ENCODE measurements around the gene EGLN1.

The EGLN1 gene

DNA sequence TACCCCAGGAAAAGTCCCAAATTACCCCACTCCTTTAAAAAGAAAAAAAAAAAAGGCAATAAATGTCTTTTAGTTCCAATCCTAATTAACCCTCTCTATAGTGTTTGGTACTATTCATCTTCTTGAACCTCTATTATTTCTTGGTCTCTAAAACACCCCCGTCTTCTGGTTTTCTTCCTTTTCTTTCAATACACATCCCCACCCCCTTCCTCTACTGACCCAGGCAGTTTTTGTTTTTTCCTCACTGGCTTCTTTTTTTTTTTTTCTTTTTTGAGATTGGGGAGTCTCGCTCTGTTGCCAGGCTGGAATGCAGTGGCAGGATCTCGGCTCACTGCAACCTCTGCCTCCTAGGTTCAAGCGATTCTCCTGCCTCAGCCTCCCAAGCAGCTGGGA is 26.1 kb downstream of the EGLN1 start:
- DNase-seq: no peak

DNA sequence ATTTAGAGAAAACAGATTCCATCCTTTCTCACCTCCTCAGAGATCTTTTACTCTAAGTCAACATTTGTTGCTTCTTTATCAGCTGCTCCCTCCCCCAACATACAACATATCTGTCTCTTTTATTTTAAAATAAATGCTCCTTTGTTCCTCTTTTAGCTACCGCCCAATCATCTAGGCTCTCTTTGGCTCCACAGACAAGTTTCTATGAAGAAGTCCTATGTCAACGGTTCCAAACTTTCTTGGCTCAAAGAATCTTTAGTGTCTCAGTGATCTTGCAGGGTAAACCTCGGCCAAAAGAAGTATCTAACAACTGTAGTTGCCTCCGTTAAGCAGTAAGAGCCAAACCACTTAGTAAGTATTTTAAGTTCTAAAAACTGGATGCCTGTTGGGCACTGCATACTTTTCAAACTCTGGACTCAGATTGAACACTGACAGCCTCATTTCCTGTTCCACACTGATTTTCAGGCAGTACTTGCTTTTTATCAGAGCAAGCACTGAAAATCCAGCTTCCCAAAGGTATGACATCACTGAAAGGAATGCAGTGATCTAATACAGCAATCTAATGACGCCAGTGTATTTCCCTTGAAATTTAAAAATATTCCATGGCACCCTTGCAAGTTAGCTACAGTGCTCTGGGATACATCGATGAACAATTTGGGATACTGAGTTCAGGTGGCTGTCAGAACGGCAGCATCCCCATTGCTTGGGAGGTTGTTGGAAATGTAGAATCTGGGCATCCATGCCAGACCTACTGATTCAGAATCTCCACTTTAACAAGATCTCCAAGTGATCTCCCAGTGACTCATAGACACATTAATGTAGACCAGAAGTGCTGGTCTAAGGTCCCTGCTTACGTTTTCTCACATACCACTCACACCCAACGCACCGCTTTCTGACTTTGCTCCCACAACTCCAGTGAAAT is 26.8 kb downstream of the EGLN1 start:
- DNase-seq: no peak

DNA sequence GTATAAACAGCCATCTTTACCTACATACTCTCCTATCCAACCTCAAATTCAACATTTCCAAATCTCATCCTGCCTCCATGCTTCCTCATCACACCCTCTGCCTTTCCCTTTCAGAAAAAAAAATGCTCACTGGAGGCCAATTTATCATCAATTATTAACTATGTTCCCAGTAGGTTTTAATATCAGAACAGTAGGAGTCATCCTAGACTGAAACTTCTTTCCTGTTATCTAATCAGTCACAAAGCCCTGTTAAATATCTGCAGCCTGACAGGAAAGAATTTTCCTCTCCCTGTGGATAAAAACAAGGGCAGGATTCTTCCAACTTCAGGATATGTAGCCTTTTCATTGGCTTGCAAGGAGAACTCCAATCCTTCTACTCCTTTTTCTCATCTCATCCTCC is 28.4 kb downstream of the EGLN1 start:
- no peak for DNase-seq

DNA sequence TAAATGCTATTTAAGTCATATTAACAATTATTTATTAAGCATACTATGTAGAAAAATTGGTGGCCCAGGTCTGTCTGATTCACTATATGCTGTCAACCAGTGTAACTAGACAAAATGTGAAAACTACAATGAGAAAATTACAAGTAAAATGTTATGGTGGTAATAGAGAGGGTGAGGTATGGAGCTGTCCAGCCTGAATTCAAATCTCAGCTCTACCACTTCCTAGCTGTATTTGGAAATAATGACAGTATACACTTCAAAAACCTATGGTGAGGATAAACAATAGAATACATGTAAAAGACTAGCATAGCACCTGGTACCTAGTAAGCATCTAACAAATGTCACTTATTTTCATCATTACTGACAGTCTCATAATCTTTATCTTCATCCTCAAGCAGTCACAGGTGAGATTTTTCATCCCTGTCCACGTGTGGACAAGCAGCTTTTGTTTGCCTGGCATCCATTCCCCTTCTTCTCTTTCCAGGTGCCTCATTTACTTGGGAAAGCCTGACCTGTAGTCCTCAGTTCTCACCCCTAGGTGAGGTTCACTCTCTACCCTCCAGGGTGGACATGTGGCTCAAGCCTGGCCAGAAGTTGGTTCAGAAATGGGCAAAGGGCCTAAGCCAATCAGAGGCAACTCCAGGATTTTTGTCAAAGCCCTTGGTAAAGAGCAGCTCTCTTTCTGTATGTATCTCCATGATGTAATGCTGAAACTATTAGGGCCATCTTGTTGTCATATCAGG is 29.5 kb downstream of the EGLN1 start:
- DNase-seq: no peak

DNA sequence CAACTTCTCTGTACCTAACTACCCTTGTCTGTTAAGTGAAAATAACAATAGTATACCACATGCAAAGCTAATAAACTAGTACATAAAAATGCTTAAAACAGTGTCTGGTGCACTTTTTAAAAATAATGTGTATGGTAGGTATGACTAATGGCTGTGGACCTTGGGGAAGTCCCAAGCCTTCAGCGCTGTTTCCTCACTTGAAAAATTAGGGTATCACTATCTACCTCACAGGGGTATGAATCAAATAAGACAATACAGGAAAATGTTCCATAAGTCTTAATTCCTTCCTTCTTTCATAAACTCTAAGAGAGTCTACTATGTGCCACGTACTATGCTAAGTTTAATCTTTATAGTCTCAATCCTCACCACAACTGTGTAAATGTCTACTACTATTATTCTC is 32.0 kb downstream of the EGLN1 start:
- DNase-seq: no peak

DNA sequence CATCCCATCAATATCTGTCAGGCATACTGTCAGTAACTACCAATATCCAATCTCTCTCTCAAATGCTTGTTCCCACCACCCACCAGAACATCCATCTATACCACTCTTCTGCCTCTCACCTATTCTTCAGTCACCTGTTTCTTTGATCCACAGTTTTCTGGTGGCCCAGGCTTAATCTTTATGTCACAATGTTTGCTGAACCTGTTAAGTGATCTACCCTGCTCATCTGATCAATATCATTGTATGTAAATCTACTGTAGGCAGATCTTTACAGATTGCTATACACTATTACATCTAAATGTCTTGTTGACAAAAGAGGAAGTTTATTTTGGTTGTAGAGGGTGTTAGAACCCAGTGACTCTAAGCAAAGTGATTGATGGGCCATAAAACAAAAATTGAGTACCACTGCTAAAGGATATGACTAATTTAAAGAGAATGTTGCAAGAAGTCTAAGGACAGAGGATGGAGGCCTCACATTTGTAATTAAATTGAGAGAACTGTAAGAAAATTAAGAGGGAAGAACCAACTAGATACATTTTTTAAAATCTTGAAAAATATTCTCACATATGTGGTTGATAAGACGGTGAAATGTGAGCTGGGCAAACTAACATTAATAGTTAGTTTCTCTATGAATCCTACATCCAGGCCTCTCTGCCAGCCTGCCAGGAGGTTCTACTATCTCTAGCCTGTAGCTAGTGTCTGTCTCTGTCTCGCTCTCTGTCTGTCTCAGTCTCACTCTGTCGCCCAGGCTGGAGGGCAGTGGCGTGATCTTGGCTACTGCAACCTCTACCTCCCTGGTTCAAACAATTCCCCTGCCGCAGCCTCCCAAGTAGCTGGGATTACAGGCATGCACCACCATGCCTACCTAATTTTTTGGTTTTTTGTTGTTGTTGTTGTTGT is 34.1 kb downstream of the EGLN1 start:
- no peak for DNase-seq

DNA sequence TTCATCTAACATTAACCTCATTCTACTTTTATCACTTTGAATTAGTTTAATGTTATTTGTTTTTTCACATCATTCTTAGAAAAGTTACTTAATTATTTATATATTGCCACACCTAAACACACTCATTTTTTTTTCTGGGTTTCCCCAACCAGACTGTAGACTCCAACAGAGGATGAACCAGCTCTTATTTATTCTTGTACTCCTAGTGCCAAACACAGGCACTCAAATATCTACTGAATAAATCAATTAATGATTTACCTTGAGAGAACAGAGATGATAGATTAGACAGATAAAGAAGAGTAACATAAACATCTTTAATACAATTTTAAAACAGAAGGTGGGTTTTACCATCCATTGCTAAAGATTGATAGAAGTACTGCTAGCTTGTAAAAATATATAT is 35.6 kb downstream of the EGLN1 start:
- no peak for DNase-seq

DNA sequence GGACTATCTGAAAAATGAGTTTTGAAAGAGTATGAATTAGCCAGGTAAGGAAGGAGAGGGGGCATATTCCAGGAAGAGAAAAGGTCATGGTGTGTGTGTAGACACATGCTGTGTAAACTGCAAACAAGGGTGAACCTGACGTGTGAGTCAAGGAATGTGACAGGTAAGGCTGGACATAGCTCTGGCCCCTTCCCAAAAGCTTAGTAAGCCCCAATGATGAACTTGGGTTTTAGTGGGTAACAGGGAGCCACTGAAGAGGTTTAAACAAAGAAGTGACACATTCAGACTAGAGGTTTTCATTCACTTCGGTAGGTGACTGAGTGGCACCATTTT is 36.7 kb downstream of the EGLN1 start:
- DNase-seq: no peak

DNA sequence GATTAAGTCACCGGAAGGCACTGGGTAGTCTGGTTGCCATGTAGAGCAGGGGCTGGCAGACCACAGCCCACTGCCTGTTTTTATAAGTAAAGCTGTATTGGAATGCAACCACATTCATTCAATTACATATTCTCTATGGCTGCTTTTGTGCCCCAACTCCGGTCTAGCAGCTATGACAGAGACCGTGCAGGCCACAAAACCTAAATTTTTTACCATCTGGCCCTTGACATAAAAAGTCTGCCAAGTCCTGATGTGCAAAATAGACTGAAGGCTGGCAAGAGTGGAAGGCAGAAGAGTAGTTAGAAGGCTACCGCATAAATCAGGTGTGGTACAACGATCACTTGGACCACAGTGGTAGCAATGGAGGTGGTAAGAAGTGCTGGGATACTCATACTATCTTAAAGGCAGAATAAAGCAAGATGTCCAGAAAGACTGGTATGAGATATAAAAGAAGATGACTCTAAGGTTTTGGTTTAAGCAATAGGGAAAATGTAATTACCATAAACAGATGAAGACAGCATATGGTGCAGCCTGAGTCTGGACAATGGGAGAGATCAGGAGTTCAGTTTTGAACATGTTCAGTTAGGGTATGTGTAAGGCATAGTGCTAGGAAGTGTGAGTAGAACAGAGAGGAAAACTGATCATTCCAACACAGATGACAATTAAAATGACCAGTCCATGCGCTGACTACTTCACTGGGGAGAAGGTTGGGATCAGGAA is 37.2 kb downstream of the EGLN1 start:
- no peak for DNase-seq

DNA sequence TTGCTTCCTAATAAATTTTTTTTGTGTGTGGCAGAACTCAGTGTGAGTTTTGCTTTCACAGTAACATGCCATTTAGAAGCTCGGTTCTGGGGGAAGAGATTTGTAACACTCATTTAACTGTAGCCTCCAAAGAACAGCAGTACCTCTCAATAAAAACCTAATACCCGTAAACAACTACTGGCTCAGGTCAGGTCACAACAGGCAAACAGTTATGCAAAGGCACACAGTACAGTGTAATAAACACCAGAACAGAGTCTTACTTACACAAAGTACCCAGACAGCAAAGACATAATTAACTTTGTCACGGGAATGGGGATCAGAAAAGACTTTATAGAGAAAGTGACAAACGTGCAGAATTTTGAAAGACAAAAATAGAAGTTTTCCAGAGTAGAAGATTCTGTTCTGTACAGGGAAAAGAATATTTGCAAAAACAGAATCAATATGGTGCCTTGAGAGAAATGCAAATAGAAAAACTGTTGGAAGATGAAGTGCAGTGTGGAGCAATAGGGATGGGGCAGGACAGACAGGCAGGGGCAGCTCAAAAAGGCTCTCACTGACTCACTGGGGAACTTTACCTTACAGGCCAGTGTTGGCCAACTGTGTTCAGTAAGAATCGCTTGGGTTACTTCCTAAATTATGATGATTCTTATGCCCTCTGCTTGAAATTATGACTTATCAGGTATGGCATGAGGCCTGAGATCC is 38.8 kb downstream of the EGLN1 start:
- no peak for DNase-seq

DNA sequence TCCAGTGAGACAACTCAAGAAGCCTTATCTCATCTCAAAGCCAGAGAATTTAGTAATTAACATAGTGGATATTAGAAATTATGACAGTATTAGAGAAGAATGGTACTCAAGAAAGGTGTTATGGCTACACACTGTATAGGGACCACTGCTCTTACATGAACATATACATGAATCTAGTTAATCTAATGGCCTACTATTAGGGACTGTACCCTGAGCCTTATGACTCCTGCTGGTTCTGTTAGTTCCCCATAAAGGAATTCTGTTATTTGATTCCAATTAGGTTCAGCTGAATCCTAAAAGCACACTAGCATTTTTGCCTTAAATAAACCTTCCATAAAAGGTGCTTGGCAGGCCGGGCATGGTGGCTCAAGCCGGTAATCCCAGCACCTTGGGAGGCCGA is 39.7 kb downstream of the EGLN1 start:
- no peak for DNase-seq

DNA sequence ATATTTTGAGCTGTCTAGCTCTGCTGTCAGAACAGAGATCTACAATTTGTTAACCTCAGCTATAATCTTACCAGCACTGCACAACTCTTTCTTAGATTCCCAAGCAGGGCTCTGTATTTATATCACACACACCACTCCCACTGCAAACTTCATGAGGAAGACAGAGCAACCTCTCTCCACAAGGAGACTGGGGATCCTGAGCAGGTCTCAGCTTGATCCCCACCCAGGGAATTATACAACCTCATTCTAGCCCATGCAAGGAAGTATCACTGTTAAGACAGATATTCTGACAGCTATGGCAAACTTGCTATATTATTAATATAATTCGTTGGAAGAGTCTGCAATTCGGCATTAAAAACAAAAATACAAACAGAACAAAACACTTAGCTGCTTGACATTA is 40.4 kb downstream of the EGLN1 start:
- DNase-seq: no peak

DNA sequence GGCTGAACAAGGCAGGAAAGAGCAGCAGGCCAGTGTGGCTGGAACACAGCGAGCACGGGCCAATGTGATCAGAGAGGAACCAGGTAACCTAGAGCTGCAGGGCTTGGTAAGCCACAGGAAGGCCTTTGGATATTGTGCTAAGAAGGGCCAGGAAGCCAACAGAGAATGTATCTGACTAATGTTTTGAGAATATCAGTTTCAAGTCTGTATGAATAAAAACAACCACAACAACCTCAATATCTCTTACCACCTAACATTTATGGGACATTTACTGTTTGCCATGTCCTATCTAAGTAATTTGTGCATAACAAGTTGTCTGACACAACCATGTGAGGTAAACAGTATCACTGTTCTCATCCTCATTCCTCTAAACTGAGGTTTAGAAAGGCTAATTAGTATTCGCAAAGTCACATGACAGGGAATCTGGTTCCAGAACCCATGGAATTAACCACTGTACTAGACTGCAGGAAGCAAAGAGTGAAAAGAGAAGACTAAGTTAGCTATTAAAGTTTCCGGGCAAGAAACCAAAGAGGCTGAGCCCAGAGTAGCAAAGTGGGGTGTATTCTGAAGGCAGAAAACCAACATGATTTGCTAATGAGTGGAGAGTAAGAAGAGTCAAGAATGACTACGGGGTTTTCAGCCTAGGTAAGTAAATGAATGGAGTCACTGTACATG is 45.1 kb downstream of the EGLN1 start:
- no peak for DNase-seq

DNA sequence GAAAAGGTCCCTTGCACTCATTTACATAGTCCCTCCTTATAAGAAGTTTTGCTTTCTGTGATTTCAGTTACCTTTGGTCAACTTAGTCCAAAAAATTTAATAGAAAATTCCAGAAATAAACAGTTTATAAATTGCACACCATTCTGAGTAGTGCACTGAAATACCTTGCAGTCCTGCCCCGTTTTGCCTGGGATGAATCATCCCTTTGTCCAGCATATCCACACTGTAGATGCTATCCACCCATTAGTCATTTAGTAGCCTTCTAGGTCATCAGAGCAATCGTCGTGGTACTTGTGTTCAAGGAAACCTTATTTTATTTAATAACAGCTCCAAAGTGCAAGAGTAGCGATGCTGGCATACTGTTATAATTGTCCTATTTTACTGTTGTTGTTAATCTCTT is 46.0 kb downstream of the EGLN1 start:
- DNase-seq: no peak

DNA sequence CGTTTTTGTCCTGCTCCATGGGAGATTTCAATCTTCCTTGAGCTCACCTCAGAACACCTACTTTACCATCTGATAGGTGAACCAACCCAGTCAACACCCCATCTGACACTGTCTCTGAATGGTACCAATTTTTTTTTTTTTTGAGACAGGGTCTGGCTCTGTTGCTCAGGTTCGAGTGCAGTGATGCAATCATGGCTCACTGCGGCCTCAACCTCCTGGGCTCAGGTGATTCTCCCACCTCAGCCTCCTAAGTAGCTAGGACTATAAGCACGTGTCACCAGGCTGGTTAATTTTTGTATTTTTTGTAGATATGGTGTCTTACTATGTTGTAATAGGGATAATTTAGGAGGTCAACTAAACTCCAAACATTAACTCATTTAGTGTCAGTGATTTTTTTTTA is 47.7 kb downstream of the EGLN1 start:
- no peak for DNase-seq

DNA sequence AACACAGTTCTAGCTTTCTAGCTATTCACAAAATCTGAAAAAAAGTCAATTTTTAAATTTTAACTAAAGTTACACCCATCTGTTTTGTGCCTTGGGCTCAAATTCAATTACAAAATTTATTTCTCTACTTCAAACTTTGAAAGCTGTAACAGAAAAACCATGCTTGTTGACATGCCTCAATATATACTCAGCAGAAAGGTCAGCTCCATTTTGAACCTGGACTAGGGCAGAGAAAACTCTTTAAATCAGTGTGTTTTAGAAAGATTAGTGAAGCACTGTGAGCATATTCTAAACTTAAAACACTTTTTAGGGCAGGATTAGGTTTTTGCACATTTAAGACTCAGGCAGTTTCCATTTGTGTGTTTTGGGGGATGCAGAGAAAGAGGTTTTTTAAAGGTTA is 49.6 kb downstream of the EGLN1 start:
- no peak for DNase-seq

DNA sequence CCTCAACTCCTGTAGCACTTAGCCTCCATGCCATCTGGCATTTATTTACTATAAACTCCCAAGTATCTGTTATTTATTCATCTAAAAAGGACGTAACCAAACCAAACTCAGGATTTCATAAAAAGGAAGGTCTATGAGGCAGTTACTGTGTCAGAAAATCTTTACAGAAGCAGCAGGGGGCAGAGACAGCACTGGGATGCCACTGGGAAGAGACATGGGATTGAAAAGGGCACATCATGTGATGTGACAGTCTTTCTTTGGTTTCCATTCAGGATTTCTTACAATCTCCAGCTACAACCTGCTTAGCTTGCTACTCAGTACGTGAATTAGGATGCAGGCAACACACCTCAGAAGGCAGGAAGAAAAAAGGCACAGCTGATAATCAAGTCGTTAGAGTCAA is 52.8 kb downstream of the EGLN1 start:
- DNase-seq: no peak

DNA sequence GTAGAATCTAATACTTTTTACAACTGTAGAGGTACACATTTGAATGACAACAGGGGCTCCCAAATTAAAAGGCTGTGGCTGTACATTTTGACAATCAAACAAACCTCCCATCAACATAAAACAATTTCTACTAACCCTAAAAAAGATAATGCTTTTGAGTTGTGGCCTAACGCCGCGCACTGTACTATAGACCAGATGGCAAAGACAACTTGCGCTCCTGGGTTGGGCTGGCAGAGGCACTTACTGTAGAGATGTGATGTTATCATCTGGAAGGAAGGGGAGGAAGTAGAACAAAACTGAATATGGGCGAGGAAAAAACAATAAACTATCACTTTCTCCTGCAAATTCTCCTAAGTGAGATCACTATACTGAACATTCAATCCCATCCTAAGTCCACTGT is 57.9 kb downstream of the EGLN1 start:
- no peak for DNase-seq

DNA sequence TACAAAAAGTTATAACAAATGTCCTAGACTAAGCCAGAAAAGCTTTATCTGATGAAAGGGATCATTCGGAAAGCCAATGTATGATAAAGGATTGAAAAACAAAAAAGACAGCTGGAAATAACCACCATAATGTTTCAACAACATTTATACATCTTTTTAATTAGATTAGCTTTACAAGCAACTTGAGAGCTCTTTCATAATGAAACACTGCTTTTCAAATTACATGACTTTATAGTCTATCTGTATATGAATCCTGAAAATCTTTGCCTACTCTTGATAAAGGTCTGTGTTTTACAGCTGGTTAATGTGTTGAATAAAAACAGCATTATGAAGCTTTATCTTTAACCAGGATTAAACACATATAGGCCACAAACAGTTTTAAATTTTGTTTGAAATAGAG is 58.5 kb downstream of the EGLN1 start:
- DNase-seq: no peak

DNA sequence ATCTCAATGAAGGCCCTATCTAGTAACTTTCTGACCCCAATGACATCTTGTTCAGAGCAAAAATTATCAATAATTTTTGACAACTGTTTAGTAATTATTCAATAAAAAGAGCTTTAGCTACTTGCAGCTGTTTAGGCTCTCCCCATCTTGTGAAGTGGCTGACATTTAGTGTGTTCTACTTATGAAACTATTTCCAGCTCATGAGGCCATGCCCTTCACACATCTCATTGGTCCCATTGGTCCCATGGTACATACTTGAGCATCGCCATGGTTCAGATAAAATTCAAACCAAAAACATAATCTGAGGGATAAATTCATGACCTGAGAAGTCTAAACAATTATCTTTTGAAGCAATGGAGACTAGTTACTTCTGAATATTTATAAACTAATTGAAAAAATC is 59.8 kb downstream of the EGLN1 start:
- DNase-seq: no peak

DNA sequence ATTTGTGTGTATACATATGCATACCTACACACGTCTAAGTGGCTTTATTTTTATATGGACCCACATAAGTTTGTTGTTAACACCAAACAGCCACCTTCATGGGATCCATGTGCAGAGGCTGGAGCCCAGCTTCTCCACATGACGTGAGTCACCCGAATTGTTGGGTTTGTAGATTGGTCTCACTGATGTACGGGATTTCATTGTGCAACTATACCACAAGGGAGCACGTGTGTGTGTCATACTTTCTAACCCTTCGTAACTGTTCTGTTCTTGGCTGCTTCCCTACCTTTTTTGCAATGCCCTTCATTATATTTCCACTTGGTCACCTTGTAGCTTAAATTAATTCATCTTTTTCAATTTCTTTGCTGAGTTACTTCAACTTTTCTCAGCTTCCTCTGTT is 63.0 kb downstream of the EGLN1 start:
- no peak for DNase-seq
